Activated CD4-positive, CD25-positive, alpha-beta regulatory T cell treated with anti-CD3 and anti-CD28 coated beads, Interleukin-2, amount 50 U/mL, for 16 hours (primary cell): ENCODE measurements around the gene TSPAN14.

Experiments
- DNase-seq: peaks from one replicate; pipeline ENCODE4 v3.0.0-alpha.2; 2020; ENCODE audit warnings: low read depth, low spot score

Gene TSPAN14

GRCh38 chr10:80421707-80422536, 32.2 kb upstream of the TSPAN14 start:
- DNase-seq = no peak

- DNase-seq = no peak
These were observed 28.2 kb upstream of the TSPAN14 start for GRCh38 chr10:80425901-80426300.

GRCh38 chr10:80427541-80427940, 26.6 kb upstream of the TSPAN14 start:
- no peak for DNase-seq

GRCh38 chr10:80429521-80429973, 24.6 kb upstream of the TSPAN14 start:
- no peak for DNase-seq

GRCh38 chr10:80433134-80433533, 21.0 kb upstream of the TSPAN14 start:
- DNase-seq = no peak

GRCh38 chr10:80436446-80437098, 17.5 kb upstream of the TSPAN14 start:
- no peak for DNase-seq

GRCh38 chr10:80437227-80437626, 16.9 kb upstream of the TSPAN14 start:
- DNase-seq = no peak

GRCh38 chr10:80441831-80442230, 12.3 kb upstream of the TSPAN14 start:
- DNase-seq = no peak

GRCh38 chr10:80442879-80443278, 11.2 kb upstream of the TSPAN14 start:
- DNase-seq = no peak

GRCh38 chr10:80443531-80443974, 10.6 kb upstream of the TSPAN14 start:
- no peak for DNase-seq

- DNase-seq = no peak
These were observed 10.0 kb upstream of the TSPAN14 start for GRCh38 chr10:80444124-80444523.

GRCh38 chr10:80444646-80445319, 9.3 kb upstream of the TSPAN14 start:
- peak; percentile 58 for DNase-seq

- no peak for DNase-seq
These were observed 6.5 kb upstream of the TSPAN14 start for GRCh38 chr10:80447436-80448190.

- no peak for DNase-seq
These were observed 5.7 kb upstream of the TSPAN14 start for GRCh38 chr10:80448209-80448942.

- no peak for DNase-seq
These were observed 4.6 kb upstream of the TSPAN14 start for GRCh38 chr10:80449520-80449919.

- DNase-seq = no peak
These were observed 3.0 kb upstream of the TSPAN14 start for GRCh38 chr10:80451132-80451531.

- DNase-seq = no peak
These were observed 2.0 kb upstream of the TSPAN14 start for GRCh38 chr10:80452069-80452468.

- no peak for DNase-seq
These were observed 1.5 kb upstream of the TSPAN14 start for GRCh38 chr10:80452640-80453039.

GRCh38 chr10:80453056-80453841, 861 bp upstream of the TSPAN14 start:
- no peak for DNase-seq
